HUDEP-2 (cell line): ENCODE measurements around the gene EMID1.

Experiments
- DNase-seq, 76 experiments: peaks; one replicate each; lab custom pipeline; 2025; ENCODE audit not compliant: unreplicated experiment in 76 of 76; lab: John Stamatoyannopoulos, UW

EMID1 gene

DNA sequence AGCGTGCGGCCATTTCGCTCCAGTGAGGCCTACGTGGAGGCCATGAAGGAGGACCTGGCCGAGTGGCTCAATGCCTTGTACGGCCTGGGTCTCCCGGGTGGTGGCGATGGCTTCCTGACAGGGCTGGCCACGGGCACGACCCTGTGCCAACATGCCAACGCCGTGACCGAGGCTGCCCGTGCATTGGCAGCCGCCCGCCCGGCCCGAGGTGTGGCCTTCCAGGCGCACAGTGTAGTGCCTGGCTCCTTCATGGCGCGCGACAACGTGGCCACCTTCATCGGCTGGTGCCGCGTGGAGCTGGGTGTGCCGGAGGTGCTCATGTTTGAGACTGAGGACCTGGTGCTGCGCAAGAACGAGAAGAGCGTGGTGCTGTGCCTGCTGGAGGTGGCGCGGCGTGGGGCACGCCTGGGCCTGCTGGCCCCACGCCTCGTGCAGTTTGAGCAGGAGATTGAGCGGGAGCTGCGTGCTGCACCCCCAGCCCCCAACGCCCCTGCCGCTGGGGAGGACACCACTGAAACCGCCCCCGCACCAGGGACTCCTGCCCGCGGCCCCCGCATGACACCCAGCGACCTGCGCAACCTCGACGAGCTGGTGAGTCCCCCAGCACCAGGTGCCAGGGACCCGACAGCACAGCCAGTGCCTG, 102.6 kb downstream of the EMID1 start:
- peak in 13 of 76 experiments; percentile 19 to 80 (median 52) for DNase-seq

DNA sequence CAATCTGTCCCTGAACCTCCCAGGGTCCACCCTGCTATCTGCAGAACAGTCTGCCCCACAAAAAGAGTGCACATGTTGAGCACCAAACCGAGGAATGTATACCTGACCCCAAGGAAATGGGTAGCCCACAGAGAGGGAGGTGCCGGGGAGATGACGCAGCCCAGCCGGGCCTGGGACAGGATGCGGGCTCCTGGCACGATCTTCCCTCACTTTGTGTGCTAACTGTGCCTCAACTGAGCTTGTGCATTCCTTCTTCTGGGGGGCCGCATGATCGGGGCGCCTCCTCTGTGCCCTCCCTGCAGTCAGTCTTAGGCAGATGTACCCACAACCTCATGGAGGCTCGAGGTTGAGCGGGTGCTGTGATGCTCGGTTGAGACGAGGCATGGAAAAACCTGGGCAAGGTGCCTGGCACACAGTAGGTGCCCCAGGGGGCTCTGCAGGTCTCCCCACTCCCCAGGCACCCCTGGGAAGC, 103.1 kb downstream of the EMID1 start:
- DNase-seq, result peak in 51 of 76 experiments; percentile 9 to 80 (median 44)
